Neutrophil (primary cell): Measurements from ENCODE around the gene RASSF5.

Experiments used
- H3K27ac ChIP-seq: fragments of 200-600 bp; sonication (generic); 2 replicates; pipeline ENCODE4 v1.5.1; 2016; ENCODE audit warnings: mild to moderate bottlenecking, moderate library complexity
- H3K27me3 ChIP-seq: fragments of 200-600 bp; sonication (generic); 2 replicates; pipeline ENCODE4 v1.6.0; 2016; ENCODE audit warnings: mild to moderate bottlenecking
- H3K36me3 ChIP-seq: fragments of 200-600 bp; sonication (generic); 2 replicates; pipeline ENCODE4 v1.5.1; 2017
- H3K4me1 ChIP-seq, 2 experiments: fragments of 200-600 bp in 1 of 2; sonication (generic) in 1 of 2; 1 replicate in 1 of 2; 2 replicates in 1 of 2; pipeline versions ENCODE4 v1.5.1 to v1.6.1; 2013 to 2016; ENCODE audit warnings: low read depth in 1 of 2, low read length in 1 of 2, mild to moderate bottlenecking in 1 of 2, moderate library complexity in 1 of 2; ENCODE audit not compliant: control insufficient read depth in 1 of 2, insufficient read depth in 1 of 2
- H3K4me3 ChIP-seq, 2 experiments: fragments of 200-600 bp in 1 of 2; sonication (generic) in 1 of 2; 1 replicate in 1 of 2; 2 replicates in 1 of 2; pipeline ENCODE4 v1.5.1; 2013 to 2016; ENCODE audit warnings: low read depth in 1 of 2, low read length in 1 of 2, mild to moderate bottlenecking in 1 of 2, moderate library complexity in 1 of 2
- H3K9me3 ChIP-seq: fragments of 200-600 bp; sonication (generic); 2 replicates; pipeline ENCODE4 v1.5.1; 2016
- TF ChIP-seq, protein P1 (sequence below): fragments of 200-600 bp; sonication (generic); IDR thresholded peaks from 2 replicates; pipeline ENCODE4 v1.5.1; 2016; ENCODE audit warnings: antibody characterized with exemption

Gene RASSF5

DNA sequence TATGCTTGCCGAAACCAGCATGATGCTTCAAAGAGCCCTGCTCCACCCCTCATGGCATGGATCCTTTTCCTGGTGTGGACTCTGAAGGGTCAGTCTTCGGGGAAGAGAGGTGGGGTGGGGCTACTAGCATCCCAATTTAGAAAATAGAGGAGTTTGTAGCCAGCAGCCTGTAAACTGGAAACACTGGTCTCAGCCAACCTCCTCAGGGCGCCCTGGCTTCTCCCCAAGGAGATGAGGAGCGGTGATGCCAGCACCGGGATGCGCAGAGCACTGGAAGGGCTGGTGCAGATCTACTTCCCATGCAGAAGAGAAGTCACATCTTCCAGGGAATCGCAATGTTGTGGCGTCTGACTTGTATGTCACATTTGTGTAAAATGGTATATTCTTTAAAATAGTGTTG is 43.4 kb upstream of the RASSF5 start:
- Histone ChIP-seq H3K36me3 (peaks cover 28% of the 10 kb centered on the region), H3K4me3 (no peak overlapping the region), H3K4me1 (peaks cover 17 to 18% of the 10 kb centered on the region in 2 experiments), H3K27ac (no peak overlapping the region), H3K9me3 (no peaks in the 10 kb centered on the region), H3K27me3 (no peaks in the 10 kb centered on the region)
- TF ChIP-seq, protein P1, sequence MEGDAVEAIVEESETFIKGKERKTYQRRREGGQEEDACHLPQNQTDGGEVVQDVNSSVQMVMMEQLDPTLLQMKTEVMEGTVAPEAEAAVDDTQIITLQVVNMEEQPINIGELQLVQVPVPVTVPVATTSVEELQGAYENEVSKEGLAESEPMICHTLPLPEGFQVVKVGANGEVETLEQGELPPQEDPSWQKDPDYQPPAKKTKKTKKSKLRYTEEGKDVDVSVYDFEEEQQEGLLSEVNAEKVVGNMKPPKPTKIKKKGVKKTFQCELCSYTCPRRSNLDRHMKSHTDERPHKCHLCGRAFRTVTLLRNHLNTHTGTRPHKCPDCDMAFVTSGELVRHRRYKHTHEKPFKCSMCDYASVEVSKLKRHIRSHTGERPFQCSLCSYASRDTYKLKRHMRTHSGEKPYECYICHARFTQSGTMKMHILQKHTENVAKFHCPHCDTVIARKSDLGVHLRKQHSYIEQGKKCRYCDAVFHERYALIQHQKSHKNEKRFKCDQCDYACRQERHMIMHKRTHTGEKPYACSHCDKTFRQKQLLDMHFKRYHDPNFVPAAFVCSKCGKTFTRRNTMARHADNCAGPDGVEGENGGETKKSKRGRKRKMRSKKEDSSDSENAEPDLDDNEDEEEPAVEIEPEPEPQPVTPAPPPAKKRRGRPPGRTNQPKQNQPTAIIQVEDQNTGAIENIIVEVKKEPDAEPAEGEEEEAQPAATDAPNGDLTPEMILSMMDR, result no peak

DNA sequence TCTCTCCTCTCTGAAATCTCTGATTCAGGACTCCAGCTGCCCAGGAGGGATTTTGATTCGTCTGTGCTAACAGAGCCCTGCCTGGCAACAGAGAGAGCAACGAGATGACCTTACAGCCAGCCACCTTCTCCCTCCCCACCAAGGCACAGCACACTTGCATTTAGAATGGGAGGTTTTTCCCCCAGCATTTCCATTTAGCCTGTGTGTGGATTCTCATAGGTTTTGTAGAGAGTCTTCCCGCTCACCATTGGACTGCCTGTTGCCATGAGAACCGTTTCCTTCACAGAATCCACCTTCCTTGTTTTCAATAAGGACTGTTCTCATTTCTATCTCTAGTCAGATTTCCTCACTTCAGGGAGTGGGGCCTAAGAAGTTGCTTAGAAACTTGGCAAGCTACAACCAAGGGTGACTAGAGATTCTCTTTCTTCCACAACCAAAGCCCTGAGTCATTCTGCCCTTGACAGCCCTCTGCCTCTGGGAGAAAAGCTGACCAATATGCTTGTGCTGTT is 42.8 kb upstream of the RASSF5 start:
- no peaks in the 10 kb centered on the region for H3K27me3 ChIP-seq
- peaks cover 23 to 24% of the 10 kb centered on the region in 2 experiments for H3K4me1 ChIP-seq
- H3K9me3 ChIP-seq, result no peaks in the 10 kb centered on the region
- peak overlapping the region; percentile 19 for H3K27ac ChIP-seq
- no peak overlapping the region for H3K4me3 ChIP-seq
- TF ChIP-seq, protein P1, result no peak
- H3K36me3 ChIP-seq, result peaks cover 22% of the 10 kb centered on the region

DNA sequence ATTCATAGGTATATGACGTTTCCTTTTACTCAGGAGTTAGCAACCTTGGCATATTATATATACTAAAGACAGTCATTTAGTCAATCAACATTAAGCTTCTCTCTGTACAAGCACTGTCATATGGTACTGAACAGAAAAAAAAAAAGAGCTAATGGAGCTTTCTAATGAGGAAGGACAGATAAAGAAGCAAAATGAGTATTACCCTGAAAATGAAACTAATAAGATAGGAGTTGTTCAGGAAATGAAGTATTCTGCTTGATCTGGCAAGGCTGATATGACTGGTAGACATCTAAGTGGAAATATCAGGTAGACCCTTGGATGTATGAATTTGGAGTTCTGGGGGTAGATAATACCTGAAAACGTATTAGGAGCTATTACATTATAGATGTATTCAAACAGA is 41.4 kb upstream of the RASSF5 start:
- TF ChIP-seq, protein P1, result no peak

DNA sequence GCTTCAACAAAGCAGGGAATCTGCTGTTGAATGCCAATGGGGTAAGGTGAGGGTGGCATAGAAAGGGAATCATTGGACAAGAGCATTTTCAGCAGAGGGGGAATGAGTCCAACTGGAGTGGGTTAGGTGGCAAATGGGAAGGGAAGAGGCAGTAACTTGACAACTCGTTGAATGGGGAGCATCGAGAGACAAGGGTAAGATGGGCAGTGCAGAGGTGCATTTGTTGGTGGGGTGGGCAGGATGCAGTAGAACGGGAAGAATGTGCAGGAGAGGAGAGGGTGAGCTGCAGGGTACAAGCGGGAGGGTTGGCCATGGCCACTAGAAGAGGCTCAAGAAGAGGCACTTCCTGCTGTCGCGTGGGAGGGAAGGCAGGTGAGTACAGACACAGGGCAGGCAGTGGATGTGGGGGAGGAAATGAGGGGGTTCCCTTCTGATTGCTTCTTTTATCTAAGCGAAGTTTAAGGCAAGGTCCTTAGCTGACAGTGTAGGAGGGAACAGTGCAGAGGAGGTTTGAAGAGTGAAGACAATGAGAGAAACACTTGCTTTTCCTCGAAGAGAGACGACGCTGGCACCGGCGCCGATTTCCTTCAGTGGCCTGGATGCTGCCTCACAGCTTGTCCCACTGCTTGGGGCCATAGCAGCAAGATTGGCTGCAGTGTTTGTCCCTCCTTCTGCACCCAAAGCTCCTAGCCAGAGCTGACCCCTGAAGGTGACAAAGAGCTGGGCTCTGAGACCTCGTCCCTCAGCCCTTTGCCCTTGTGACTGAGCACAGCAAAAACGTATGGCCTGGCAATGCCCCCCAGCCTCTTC is 40.3 kb upstream of the RASSF5 start:
- H3K4me3 ChIP-seq, result no peak overlapping the region
- H3K36me3 ChIP-seq, result peaks cover 4% of the 10 kb centered on the region
- H3K9me3 ChIP-seq, result no peaks in the 10 kb centered on the region
- peak overlapping the region; percentile 76 for H3K27ac ChIP-seq
- H3K4me1 ChIP-seq, result peaks cover 44 to 49% of the 10 kb centered on the region in 2 experiments
- TF ChIP-seq, protein P1, result no peak
- no peaks in the 10 kb centered on the region for H3K27me3 ChIP-seq

More for the DNA sequence above, 41.4 kb upstream of the RASSF5 start:
- Histone ChIP-seq H3K4me3 (no peak overlapping the region), H3K4me1 (peaks cover 37 to 38% of the 10 kb centered on the region in 2 experiments), H3K36me3 (peaks cover 7% of the 10 kb centered on the region), H3K27me3 (no peaks in the 10 kb centered on the region), H3K9me3 (no peaks in the 10 kb centered on the region), H3K27ac (no peak overlapping the region)

DNA sequence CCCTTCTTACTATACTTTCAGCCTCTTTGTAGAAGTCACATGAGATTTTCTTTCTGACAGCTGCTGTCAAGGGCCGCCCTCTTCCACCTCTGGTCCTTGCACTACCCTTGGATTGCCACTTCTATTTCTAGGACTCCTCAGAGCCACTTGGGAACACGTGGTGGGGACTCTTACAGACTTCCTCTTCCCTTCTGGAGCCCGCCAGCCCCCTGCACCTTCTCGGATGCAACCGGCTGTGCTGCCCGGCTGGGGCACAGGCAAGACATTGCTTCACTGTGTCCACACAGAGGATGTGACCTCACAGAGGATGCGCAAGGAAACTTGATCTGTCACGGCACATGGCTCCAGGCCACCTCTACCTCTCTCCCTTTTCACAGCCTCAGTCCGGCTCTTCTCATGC is 39.4 kb upstream of the RASSF5 start:
- TF ChIP-seq, protein P1, result peak; percentile 57

More for the DNA sequence above, 39.4 kb upstream of the RASSF5 start:
- H3K27me3 ChIP-seq, result no peaks in the 10 kb centered on the region
- no peak overlapping the region for H3K4me3 ChIP-seq
- no peaks in the 10 kb centered on the region for H3K9me3 ChIP-seq
- peak overlapping the region; percentile 76 for H3K27ac ChIP-seq
- peaks cover 4% of the 10 kb centered on the region for H3K36me3 ChIP-seq
- peaks cover 52 to 58% of the 10 kb centered on the region in 2 experiments for H3K4me1 ChIP-seq
